ENCODE results near the gene PDLIM5.

Gene PDLIM5

GRCh38 chr4:94527556-94528233, 76.0 kb downstream of the PDLIM5 start:
- Mint-ChIP-seq H3K4me3 (peak overlapping the region; percentile 2), H3K9me3 (no peaks in the 10 kb centered on the region), H3K36me3 (ENCODE audit: low read depth) (peaks cover 37% of the 10 kb centered on the region), H3K4me1 (peaks cover 40% of the 10 kb centered on the region), H3K27me3 (ENCODE audit: low read depth, poor library complexity) (no peaks in the 10 kb centered on the region), H3K27ac (peak overlapping the region; percentile 92)
- DNase-seq, result no peak
- TF ChIP-seq, protein P1, sequence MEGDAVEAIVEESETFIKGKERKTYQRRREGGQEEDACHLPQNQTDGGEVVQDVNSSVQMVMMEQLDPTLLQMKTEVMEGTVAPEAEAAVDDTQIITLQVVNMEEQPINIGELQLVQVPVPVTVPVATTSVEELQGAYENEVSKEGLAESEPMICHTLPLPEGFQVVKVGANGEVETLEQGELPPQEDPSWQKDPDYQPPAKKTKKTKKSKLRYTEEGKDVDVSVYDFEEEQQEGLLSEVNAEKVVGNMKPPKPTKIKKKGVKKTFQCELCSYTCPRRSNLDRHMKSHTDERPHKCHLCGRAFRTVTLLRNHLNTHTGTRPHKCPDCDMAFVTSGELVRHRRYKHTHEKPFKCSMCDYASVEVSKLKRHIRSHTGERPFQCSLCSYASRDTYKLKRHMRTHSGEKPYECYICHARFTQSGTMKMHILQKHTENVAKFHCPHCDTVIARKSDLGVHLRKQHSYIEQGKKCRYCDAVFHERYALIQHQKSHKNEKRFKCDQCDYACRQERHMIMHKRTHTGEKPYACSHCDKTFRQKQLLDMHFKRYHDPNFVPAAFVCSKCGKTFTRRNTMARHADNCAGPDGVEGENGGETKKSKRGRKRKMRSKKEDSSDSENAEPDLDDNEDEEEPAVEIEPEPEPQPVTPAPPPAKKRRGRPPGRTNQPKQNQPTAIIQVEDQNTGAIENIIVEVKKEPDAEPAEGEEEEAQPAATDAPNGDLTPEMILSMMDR (IDR thresholded peaks at IDR 0.05), result no peak

DNA sequence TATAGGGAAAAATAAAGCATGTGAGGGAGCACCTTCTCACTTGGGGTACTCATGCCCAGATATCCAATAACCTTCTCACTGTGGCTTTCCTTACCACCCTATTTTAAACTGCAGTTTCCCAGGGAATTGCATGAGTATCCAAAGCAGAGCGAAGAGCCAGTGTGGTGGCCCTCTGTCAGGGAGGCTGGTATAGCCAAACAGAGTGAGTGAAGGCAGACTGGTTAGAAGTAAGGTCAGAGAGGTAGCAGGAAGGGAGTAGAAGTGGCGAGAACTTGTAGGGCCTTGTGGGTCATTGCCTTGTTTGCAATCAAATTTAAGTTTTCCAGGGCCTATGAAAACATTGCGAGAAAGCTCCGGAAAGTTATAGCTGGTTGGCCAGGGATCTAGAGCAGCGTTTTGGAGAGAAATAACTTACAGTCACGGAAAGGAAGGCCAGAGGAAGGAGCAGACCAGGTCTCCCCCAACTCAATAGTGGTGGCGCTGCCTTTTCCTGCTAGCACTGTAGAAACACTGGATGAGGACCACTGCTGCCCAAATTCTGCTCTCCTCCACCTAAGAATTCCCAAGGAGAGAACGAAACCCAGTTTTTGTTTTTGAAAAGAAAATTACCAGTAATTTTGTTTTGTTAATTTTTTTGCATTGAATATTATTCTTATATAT, 77.2 kb downstream of the PDLIM5 start:
- Mint-ChIP-seq H3K27me3 (ENCODE audit: low read depth, poor library complexity) (no peaks in the 10 kb centered on the region), H3K27ac (peak overlapping the region; percentile 92), H3K9me3 (no peaks in the 10 kb centered on the region), H3K4me3 (no peak overlapping the region), H3K4me1 (peaks cover 46% of the 10 kb centered on the region), H3K36me3 (ENCODE audit: low read depth) (peaks cover 34% of the 10 kb centered on the region)
- DNase-seq, result no peak
- TF ChIP-seq, protein P1 (IDR thresholded peaks at IDR 0.05), result no peak

GRCh38 chr4:94530073-94530472, 78.3 kb downstream of the PDLIM5 start:
- H3K4me1 Mint-ChIP-seq, result peaks cover 52% of the 10 kb centered on the region
- no peaks in the 10 kb centered on the region for H3K27me3 Mint-ChIP-seq (ENCODE audit: low read depth, poor library complexity)
- TF ChIP-seq, protein P1 (IDR thresholded peaks at IDR 0.05), result no peak
- H3K9me3 Mint-ChIP-seq, result no peaks in the 10 kb centered on the region
- peak overlapping the region; percentile 22 for H3K27ac Mint-ChIP-seq
- peaks cover 29% of the 10 kb centered on the region for H3K36me3 Mint-ChIP-seq (ENCODE audit: low read depth)
- no peak overlapping the region for H3K4me3 Mint-ChIP-seq
- no peak for DNase-seq

DNA sequence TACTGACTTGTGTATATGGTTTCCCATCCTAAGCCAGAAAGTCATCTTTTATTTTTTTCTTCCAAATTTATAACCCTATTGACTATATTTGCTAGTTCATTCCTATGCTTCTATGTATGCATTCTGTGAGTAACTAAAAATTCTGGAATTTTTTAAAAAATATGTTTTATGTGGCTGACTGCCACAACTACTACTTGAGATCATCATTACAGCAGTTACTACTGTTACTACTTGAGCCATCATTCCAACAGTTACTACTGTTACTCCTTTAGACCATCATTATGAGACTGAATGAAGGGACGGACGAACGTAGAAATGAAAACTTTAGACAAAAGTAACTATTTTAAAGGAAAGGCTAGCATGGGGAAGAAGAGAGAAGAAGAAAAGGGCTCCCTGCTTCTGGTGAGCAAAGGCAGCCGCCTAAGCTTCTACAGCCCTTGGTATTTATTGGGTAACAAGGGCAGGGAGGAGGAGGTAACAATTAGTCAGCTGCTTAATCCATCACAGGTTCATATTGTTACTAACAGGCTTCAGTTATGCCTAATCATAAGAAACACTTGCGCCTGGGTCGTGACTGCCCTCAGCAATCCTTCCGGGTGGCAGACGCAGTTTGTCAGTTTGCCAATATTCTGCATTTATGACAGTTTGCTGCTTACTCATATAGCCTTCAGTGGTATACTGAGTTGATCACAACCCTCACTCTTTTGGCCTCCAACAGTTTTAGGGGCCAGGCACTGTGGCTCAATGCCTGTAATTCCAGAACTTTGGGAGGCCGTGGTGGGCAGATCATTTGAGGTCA, 80.4 kb downstream of the PDLIM5 start:
- no peak for DNase-seq
- Mint-ChIP-seq H3K27me3 (ENCODE audit: low read depth, poor library complexity) (peaks cover 2% of the 10 kb centered on the region), H3K4me1 (peaks cover 63% of the 10 kb centered on the region), H3K9me3 (no peaks in the 10 kb centered on the region), H3K27ac (no peak overlapping the region), H3K36me3 (ENCODE audit: low read depth) (peaks cover 24% of the 10 kb centered on the region), H3K4me3 (no peak overlapping the region)
- TF ChIP-seq, protein P1 (IDR thresholded peaks at IDR 0.05), result no peak

DNA sequence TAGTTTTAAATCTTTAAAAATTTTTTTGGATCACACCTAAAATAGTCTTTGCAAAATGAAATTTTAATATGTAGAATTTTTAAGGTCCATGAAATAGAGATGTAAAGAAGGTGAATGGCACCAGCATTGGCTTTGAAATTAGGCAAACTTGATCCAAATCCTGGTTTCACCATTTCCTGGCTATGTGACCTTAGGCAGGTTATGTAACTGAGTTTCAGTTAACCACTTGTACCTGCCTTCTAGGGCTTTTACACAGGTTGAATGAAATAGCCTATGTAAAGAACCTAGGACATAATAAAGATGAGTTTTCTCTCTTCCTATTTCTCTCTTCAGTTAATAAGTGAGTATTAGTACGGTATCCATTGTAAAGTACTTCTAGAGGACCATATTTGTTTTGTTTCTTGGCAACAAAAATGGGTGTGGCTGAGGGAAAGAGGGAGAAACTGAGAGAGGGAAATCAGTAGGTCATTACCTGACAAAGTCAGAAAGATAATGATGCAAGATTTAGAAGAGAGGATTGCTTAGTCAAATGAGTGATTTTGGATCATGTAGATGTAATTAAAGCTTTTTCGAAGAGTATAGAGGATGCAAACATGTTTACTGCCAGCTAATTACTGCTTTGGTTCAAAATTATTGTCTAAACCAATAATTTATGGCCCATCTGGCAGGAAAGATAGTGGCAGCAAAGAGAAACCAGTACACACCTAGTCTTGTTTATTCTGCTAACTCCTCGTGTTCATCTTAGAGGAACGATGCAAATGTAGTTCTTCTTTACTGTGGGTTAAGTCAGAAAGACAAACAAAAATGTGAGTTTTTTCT, 81.9 kb downstream of the PDLIM5 start:
- TF ChIP-seq, protein P1 (IDR thresholded peaks at IDR 0.05), result no peak
- peak overlapping the region; percentile 5 for H3K4me3 Mint-ChIP-seq
- no peaks in the 10 kb centered on the region for H3K9me3 Mint-ChIP-seq
- peak overlapping the region; percentile 25 for H3K27ac Mint-ChIP-seq
- H3K4me1 Mint-ChIP-seq, result peaks cover 63% of the 10 kb centered on the region
- no peak for DNase-seq
- peaks cover 15% of the 10 kb centered on the region for H3K36me3 Mint-ChIP-seq (ENCODE audit: low read depth)
- H3K27me3 Mint-ChIP-seq (ENCODE audit: low read depth, poor library complexity), result peaks cover 2% of the 10 kb centered on the region

Measured in nephron progenitor cell (in vitro differentiated cells).